ENCODE results near the gene DEFB114.

DEFB114 gene

DNA sequence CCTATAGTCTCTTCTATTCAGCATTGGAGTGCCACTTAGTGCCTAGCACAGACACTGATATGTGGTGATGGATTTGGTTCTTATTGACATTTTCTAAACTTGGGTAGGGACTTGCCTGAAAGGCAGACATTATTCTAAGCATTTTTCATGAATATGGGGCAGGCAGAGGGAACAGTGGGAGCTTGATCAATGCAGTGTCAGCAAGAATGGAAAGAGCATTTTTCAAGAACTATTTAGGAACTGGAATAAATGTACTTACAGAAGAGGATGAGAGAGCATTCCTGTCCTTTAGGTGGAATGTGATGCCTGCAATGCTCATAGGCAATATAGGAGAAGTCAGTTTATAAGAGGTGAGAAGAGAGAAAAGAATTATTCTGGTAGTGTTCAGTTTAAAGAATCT is 26.2 kb downstream of the DEFB114 start:
- Histone ChIP-seq H3K27ac (ENCODE audit: low read depth, low read length) (no peak overlapping the region), H3K36me3 (ENCODE audit: insufficient read depth, low read length) (no peaks in the 10 kb centered on the region), H3K4me1 (ENCODE audit: control insufficient read depth, insufficient read depth, low read length, unreplicated experiment) (no peaks in the 10 kb centered on the region), H3K79me2 (ENCODE audit: control insufficient read depth, insufficient read depth, low read length, unreplicated experiment) (no peaks in the 10 kb centered on the region), H3K27me3 (ENCODE audit: insufficient read depth, low read length) (no peaks in the 10 kb centered on the region), H2AFZ (ENCODE audit: low read length, unreplicated experiment) (no peak overlapping the region), H3K4me3 (ENCODE audit: low read depth, low read length) (no peak overlapping the region)

DNA sequence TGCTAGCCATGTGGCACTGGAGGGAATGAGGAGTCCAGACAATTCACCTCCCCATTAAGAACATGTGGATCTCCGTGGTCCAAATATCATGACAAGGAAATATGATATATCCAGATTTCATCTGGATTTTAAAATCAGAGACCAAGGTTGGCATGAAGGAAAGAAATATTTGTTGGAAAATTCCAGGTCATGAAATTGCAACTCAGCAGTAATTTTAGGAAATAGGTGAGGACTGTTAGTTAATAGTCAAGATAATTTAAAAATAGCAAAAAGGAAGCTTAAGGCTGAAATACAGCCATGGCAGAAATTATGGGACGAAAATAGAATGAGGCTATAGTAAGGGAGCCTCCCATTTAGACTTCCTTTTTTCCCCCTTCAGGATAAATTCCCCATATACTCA is 26.9 kb downstream of the DEFB114 start:
- H3K4me3 ChIP-seq (ENCODE audit: low read depth, low read length), result no peak overlapping the region

DNA sequence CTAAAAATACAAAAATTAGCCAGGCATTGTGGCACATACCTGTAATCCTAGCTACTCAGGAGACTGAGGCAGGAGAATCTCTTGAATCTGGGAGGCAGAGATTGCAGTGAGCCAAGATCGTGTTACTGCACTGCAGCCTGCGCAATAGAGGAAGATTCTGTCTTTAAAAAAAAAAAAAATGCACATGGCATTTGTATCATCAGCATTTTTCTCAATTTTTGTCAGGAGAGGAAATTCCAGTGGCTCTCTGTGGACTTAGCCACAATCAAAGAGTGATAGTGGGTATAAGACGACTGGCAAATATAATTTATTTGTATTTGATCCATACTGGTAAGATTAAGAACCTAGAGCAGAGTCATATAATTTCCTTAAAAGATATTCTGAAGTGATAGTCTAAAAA is 28.6 kb downstream of the DEFB114 start:
- Histone ChIP-seq H3K27ac (ENCODE audit: low read depth, low read length) (no peak overlapping the region), H3K36me3 (ENCODE audit: insufficient read depth, low read length) (no peaks in the 10 kb centered on the region), H3K4me1 (ENCODE audit: control insufficient read depth, insufficient read depth, low read length, unreplicated experiment) (no peaks in the 10 kb centered on the region), H3K79me2 (ENCODE audit: control insufficient read depth, insufficient read depth, low read length, unreplicated experiment) (no peaks in the 10 kb centered on the region), H2AFZ (ENCODE audit: low read length, unreplicated experiment) (no peak overlapping the region), H3K27me3 (ENCODE audit: insufficient read depth, low read length) (no peaks in the 10 kb centered on the region), H3K4me3 (ENCODE audit: low read depth, low read length) (no peak overlapping the region)

More for the DNA sequence above, 26.9 kb downstream of the DEFB114 start:
- Histone ChIP-seq H3K27me3 (ENCODE audit: insufficient read depth, low read length) (no peaks in the 10 kb centered on the region), H3K36me3 (ENCODE audit: insufficient read depth, low read length) (no peaks in the 10 kb centered on the region), H2AFZ (ENCODE audit: low read length, unreplicated experiment) (no peak overlapping the region), H3K4me1 (ENCODE audit: control insufficient read depth, insufficient read depth, low read length, unreplicated experiment) (no peaks in the 10 kb centered on the region), H3K27ac (ENCODE audit: low read depth, low read length) (no peak overlapping the region), H3K79me2 (ENCODE audit: control insufficient read depth, insufficient read depth, low read length, unreplicated experiment) (no peaks in the 10 kb centered on the region)

DNA sequence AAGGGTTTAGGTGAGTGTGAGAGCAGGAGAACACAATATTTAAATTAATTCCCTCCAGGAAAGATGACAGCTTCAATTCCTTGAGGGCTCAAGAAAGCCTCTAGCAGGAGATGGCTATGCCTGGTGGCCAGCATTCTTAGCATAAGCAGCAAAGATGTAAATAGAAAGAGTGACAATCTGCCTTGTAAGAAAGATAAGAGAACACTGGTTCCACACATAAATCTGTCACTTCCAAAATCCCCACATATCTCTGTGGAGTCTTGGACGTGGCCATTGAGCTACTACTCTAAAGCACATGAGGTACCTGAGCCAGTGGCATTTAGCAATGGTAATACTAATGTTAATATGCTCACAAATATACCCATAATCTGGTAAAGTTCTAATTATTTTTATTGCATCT is 29.2 kb downstream of the DEFB114 start:
- Histone ChIP-seq H3K27ac (ENCODE audit: low read depth, low read length) (no peak overlapping the region), H3K36me3 (ENCODE audit: insufficient read depth, low read length) (no peaks in the 10 kb centered on the region), H2AFZ (ENCODE audit: low read length, unreplicated experiment) (no peak overlapping the region), H3K4me3 (ENCODE audit: low read depth, low read length) (no peak overlapping the region), H3K79me2 (ENCODE audit: control insufficient read depth, insufficient read depth, low read length, unreplicated experiment) (no peaks in the 10 kb centered on the region), H3K4me1 (ENCODE audit: control insufficient read depth, insufficient read depth, low read length, unreplicated experiment) (no peaks in the 10 kb centered on the region), H3K27me3 (ENCODE audit: insufficient read depth, low read length) (no peaks in the 10 kb centered on the region)

DNA sequence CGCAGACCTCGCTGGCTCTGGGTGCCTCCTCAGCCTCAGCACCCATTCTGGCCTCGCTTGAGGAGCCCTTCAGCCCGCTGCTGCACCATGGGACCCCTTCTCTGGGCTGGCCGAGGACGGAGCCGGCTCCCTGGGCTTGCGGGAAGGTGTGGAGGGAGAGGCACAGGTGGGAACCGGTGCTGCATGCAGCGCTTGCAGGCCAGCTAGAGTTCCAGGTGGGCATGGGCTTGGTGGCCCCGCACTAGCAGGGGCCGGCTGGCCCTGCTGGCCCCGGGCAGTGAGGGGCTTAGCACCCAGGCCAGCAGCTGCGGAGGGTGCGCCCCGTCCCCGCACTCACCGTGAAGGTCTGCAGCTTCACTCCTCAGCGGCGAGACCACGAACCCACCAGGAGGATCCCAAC is 30.4 kb downstream of the DEFB114 start:
- Histone ChIP-seq H3K27me3 (ENCODE audit: insufficient read depth, low read length) (no peaks in the 10 kb centered on the region), H3K79me2 (ENCODE audit: control insufficient read depth, insufficient read depth, low read length, unreplicated experiment) (no peaks in the 10 kb centered on the region), H3K27ac (ENCODE audit: low read depth, low read length) (no peak overlapping the region), H2AFZ (ENCODE audit: low read length, unreplicated experiment) (no peak overlapping the region), H3K4me1 (ENCODE audit: control insufficient read depth, insufficient read depth, low read length, unreplicated experiment) (no peaks in the 10 kb centered on the region), H3K4me3 (ENCODE audit: low read depth, low read length) (no peak overlapping the region), H3K36me3 (ENCODE audit: insufficient read depth, low read length) (no peaks in the 10 kb centered on the region)

DNA sequence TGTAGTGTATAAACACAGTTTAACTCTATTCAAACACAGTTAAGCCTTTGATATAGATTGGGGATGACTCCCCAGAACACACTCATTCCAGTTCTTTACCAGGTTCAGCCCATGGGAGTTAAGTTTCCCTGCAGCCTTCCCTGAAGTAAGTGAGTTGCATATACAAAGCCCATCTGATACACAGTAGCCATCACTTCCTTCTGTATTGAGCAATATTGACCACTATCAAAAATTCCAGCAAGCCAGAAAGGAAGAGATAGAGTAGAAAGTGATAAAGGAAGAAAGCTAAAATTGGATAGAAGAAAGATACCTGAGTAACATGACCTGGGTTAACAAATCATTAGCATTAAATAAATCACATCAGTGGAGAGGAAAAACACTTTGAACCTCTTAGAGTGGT is 34.6 kb downstream of the DEFB114 start:
- Histone ChIP-seq H2AFZ (ENCODE audit: low read length, unreplicated experiment) (no peak overlapping the region), H3K27me3 (ENCODE audit: insufficient read depth, low read length) (no peaks in the 10 kb centered on the region), H3K79me2 (ENCODE audit: control insufficient read depth, insufficient read depth, low read length, unreplicated experiment) (no peaks in the 10 kb centered on the region), H3K4me1 (ENCODE audit: control insufficient read depth, insufficient read depth, low read length, unreplicated experiment) (no peaks in the 10 kb centered on the region), H3K27ac (ENCODE audit: low read depth, low read length) (no peak overlapping the region), H3K36me3 (ENCODE audit: insufficient read depth, low read length) (no peaks in the 10 kb centered on the region), H3K4me3 (ENCODE audit: low read depth, low read length) (no peak overlapping the region)

DNA sequence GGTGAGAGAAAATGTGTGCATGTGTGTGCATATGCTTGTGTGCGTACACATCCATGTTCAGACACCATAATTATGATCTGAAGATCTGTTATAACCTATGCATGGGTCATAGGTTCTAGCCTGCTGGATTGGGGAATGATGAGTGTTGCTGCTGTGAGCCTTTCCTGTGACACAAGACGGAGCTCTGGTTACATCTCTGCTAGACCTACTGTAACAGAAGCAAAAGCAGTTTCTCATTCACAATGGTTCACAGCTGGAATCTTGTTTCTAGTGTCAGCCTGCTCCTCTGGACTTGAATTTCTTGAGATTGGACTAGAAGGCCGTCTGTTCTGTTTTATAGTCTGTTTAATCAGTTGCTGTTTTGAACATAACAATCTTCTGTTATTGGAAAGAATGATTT is 40.1 kb downstream of the DEFB114 start:
- no peak overlapping the region for H3K27ac ChIP-seq (ENCODE audit: low read depth, low read length)
- no peaks in the 10 kb centered on the region for H3K79me2 ChIP-seq (ENCODE audit: control insufficient read depth, insufficient read depth, low read length, unreplicated experiment)
- H3K4me1 ChIP-seq (ENCODE audit: control insufficient read depth, insufficient read depth, low read length, unreplicated experiment), result no peaks in the 10 kb centered on the region
- no peak overlapping the region for H2AFZ ChIP-seq (ENCODE audit: low read length, unreplicated experiment)
- no peaks in the 10 kb centered on the region for H3K36me3 ChIP-seq (ENCODE audit: insufficient read depth, low read length)
- H3K4me3 ChIP-seq (ENCODE audit: low read depth, low read length), result no peak overlapping the region
- no peaks in the 10 kb centered on the region for H3K27me3 ChIP-seq (ENCODE audit: insufficient read depth, low read length)

DNA sequence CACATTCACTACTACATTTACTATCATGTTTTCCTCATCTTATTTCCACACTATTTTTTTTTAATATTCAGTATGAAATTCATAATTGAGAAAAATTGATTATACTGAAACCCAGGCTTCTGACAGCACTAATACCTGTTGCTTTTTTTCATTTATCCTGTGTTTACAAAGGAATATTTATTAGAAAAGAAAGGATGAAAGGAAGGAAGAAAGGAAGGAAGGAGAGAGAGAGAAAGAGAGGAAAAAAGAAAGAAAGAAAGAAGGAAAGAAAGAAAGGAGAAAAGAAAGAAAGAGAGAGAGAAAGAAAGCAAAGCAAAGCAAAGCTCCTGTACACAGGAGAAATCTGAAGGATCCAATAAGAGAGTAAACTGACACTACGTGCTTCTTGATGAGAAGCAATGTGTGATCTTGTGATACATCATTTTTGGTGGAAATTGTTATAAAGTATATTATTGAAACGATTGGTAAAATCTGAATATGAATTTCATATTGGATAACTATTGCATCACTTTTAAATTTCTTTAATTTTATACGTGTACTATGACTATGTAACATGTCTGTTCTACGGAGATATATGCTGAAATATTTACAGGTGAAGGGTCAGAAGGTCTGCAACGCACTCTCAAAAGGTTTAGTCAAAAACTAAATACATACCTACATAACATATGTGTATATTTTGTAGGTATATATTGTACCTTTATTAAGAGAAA is 43.9 kb downstream of the DEFB114 start:
- Histone ChIP-seq H3K36me3 (ENCODE audit: insufficient read depth, low read length) (no peaks in the 10 kb centered on the region), H2AFZ (ENCODE audit: low read length, unreplicated experiment) (no peak overlapping the region), H3K27me3 (ENCODE audit: insufficient read depth, low read length) (no peaks in the 10 kb centered on the region), H3K27ac (ENCODE audit: low read depth, low read length) (no peak overlapping the region), H3K4me1 (ENCODE audit: control insufficient read depth, insufficient read depth, low read length, unreplicated experiment) (no peaks in the 10 kb centered on the region), H3K79me2 (ENCODE audit: control insufficient read depth, insufficient read depth, low read length, unreplicated experiment) (no peaks in the 10 kb centered on the region), H3K4me3 (ENCODE audit: low read depth, low read length) (no peak overlapping the region)

DNA sequence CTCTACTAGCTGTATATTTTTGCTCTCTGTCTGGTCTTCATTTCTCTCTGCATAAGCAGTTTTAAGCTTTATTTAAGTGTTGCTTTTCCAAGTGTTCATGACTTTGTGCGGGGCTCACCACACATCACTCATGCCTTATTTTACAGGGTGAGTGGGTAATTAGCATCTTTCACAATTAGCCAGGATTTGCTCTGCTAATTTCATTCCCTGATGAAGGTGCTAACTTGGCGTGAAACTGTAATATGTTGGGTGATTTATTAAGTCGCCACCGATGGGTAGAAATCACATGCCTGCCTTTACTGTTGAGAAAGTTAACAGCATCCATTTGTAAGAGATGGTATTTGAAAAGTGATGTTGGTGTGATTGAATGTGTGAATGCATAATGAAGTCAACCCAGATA is 44.7 kb downstream of the DEFB114 start:
- H3K79me2 ChIP-seq (ENCODE audit: control insufficient read depth, insufficient read depth, low read length, unreplicated experiment), result no peaks in the 10 kb centered on the region
- H3K36me3 ChIP-seq (ENCODE audit: insufficient read depth, low read length), result no peaks in the 10 kb centered on the region
- no peaks in the 10 kb centered on the region for H3K4me1 ChIP-seq (ENCODE audit: control insufficient read depth, insufficient read depth, low read length, unreplicated experiment)
- H2AFZ ChIP-seq (ENCODE audit: low read length, unreplicated experiment), result no peak overlapping the region
- no peaks in the 10 kb centered on the region for H3K27me3 ChIP-seq (ENCODE audit: insufficient read depth, low read length)
- no peak overlapping the region for H3K4me3 ChIP-seq (ENCODE audit: low read depth, low read length)
- H3K27ac ChIP-seq (ENCODE audit: low read depth, low read length), result no peak overlapping the region

DNA sequence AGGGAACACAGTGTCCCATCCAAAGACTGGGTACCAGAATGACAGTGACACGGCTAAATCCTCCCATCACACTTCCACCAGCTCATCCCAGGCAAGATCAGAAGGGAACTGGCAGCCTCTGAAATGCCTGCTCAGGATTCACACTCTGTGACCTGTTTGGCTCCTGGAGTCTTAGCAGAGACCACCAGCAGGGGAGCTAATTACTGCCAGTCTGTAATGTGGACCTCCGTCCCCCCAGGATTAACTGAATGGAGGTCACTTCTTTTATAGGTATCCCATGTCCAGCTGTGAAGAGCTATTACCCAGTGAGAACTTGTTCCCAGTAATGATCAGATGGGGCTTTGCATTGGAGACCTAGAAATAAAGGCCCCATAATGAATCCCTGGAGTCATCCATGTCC is 45.2 kb downstream of the DEFB114 start:
- no peak overlapping the region for H3K27ac ChIP-seq (ENCODE audit: low read depth, low read length)
- H3K4me1 ChIP-seq (ENCODE audit: control insufficient read depth, insufficient read depth, low read length, unreplicated experiment), result no peaks in the 10 kb centered on the region
- H3K27me3 ChIP-seq (ENCODE audit: insufficient read depth, low read length), result no peaks in the 10 kb centered on the region
- no peaks in the 10 kb centered on the region for H3K79me2 ChIP-seq (ENCODE audit: control insufficient read depth, insufficient read depth, low read length, unreplicated experiment)
- H3K36me3 ChIP-seq (ENCODE audit: insufficient read depth, low read length), result no peaks in the 10 kb centered on the region
- H3K4me3 ChIP-seq (ENCODE audit: low read depth, low read length), result no peak overlapping the region
- no peak overlapping the region for H2AFZ ChIP-seq (ENCODE audit: low read length, unreplicated experiment)

DNA sequence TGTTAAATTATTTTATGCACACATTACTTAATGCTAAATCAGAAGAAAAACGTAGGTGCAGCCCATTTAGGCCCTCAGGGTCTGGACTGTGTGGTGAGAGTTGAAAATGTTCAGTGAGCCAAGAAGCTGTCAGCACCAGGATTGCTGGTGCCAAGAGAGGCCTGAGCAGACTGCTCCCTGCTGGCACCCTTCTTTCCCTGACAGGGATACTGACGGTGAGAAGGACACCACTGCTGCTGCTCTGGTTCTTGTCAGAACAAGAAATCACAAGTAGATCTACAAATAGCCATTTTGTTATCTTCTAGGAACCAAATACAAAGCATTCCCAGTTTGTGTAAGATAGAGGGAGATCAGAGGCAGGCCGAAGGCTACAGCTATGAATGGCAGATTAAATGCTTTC is 48.9 kb downstream of the DEFB114 start:
- Histone ChIP-seq H2AFZ (ENCODE audit: low read length, unreplicated experiment) (no peak overlapping the region), H3K4me1 (ENCODE audit: control insufficient read depth, insufficient read depth, low read length, unreplicated experiment) (no peaks in the 10 kb centered on the region), H3K27ac (ENCODE audit: low read depth, low read length) (no peak overlapping the region), H3K36me3 (ENCODE audit: insufficient read depth, low read length) (no peaks in the 10 kb centered on the region), H3K4me3 (ENCODE audit: low read depth, low read length) (no peak overlapping the region), H3K27me3 (ENCODE audit: insufficient read depth, low read length) (no peaks in the 10 kb centered on the region), H3K79me2 (ENCODE audit: control insufficient read depth, insufficient read depth, low read length, unreplicated experiment) (no peaks in the 10 kb centered on the region)

All from ACC112 (cell line).